Hematopoietic multipotent progenitor cell treated with erythropoietin and hydrocortisone succinate and interleukin-3 and kit ligand, for 17 days (in vitro differentiated cells): ENCODE measurements around the gene CCL25.

Source experiments
- DNase-seq: peaks from one replicate; pipeline ENCODE4 v3.0.0-alpha.2; 2015; ENCODE audit warnings: low spot score

CCL25 gene

DNA sequence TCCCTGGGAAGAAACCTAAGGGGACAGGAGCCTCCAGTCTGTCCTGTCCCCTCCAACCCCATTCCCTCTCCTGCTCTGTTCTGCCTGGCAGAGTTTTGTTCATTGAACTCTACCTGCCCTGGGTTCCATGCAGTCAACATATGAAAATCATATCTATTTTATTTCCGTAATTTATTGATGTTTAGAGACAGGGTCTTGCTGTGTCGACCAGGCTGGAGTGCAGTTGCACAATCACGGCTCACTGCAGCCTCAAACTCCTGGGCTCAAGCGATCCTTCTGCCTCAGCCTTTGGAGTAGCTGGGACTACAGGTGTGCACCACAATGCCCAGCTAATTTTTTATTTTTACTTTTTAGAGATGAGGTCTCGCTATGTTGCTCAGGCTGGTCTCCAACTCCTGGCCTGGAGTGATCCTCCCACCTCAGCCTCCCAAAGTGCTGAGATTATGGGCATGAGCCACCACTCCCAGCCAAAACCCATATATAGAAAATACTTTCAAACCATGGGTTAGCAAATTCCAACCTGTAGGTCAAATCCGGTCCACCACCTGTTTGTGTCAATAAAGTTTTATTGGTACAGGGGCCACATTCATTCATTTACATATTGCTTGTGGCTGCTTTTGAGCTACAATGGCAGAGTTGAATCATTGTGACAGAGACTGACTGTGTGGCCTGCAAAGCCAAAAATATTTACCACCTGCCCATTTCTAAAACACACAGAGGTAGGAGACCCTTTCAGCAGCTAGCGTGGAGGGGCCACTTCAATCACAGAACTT lies 57.5 kb downstream of the CCL25 start:
- no peak for DNase-seq

DNA sequence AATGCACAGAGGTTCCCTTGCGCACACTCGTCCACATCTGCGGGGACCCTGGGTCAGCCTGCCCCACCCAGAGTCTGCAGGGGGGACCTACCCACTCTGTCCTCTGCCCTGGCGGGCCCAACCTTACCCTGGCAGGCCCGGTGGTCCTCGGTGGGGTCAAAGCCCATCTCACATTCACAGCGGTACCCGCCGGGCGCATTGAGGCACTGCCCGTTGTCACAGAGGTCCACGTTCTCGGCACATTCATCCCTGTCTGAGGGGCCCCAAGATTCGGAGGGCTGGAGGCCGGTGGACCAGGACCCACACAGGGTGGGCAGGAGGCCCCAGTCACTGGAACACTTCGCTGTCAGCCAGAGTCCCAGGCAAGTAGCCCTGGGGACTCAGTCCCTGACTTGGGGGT lies 58.4 kb downstream of the CCL25 start:
- no peak for DNase-seq

DNA sequence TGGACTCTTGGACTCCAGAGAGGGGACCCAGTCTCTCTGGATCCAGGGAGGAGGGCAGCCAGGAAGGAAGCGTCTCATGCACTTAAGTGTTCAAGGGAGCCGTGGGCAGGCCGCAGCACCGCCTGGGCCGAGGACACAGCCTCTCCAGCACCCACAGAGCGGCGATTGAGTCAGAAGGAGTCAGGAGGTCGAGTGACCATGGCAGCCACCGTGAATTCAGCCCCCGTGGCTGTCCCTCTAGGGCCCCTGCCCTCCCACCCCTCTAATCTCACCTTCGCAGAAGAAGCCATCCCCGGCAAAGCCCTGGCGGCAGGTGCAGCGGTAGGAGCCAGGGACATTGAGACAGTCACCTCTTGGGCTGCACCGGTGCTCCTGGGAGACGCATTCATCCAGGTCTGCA lies 58.8 kb downstream of the CCL25 start:
- DNase-seq, result no peak
